ENCODE measurements around the gene TSACC. TPM values are rescaled to one million over a fixed set of nuclear protein-coding genes. Genes with fewer than 3 reads are reported as not detected.

The TSACC gene
- total RNA-seq, 1 experiment from 2014 or later: not detected

DNA sequence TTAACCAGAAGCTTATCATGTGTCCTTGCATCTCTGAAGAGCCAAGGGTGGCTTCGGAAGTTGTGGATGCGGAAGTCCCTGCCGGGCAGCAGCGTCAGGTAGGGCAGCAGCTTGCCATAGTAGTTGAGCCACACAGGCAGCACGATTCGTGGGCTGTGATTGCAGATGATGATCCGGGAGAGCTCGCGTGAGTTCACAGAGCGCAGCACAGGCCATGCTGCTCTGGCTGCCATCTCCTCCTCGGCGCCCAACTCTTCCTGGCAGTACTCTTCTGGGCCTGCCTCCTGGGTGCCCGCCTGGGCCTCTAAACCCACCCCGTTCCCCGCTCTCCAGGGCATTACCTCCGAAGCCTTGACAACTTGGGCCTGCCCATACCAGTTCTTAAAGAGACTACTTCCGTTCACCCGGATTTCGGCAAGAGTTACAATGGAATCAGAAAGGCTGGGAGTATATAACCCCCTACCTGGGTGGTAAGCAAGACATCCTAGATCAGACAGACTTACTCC lies 39.4 kb upstream of the TSACC start, which contains the start of gene VHLL:
Gene VHLL, minus strand, starts transcription at position 456 of the 506 bp plus-strand sequence. Its CDS starts 118 bp downstream, at position 338.
- Histone ChIP-seq H3K4me1 (ENCODE audit: insufficient read depth, low read length, poor library complexity, severe bottlenecking) (no peaks in the 10 kb centered on the region), H3K4me3 (ENCODE audit: low read depth, low read length, poor library complexity, severe bottlenecking) (no peak within 1 kb of the TSS), H3K9me3 (ENCODE audit: low read depth, low read length, poor library complexity, severe bottlenecking) (no peaks in the 10 kb centered on the region), H3K27me3 (replicated peaks; ENCODE audit: insufficient read depth, low read depth, low read length, poor library complexity) (no peaks in the 10 kb centered on the region), H3K36me3 (ENCODE audit: insufficient read depth, low read length, poor library complexity, severe bottlenecking) (peaks cover under 1% of the 10 kb centered on the region), H3K27ac (ENCODE audit: low read depth, low read length, poor library complexity, severe bottlenecking) (no peak within 1 kb of the TSS)
- intact Hi-C loops (cut with micrococcal nuclease; ENCODE audit: unreplicated experiment): no loop called here
- ChIA-PET CTCF (no interaction called here), POLR2A (ENCODE audit: low non-redundant PET) (no interaction called here)
- no peak for DNase-seq (ENCODE audit: low spot score)
- TF ChIP-seq, protein P1, sequence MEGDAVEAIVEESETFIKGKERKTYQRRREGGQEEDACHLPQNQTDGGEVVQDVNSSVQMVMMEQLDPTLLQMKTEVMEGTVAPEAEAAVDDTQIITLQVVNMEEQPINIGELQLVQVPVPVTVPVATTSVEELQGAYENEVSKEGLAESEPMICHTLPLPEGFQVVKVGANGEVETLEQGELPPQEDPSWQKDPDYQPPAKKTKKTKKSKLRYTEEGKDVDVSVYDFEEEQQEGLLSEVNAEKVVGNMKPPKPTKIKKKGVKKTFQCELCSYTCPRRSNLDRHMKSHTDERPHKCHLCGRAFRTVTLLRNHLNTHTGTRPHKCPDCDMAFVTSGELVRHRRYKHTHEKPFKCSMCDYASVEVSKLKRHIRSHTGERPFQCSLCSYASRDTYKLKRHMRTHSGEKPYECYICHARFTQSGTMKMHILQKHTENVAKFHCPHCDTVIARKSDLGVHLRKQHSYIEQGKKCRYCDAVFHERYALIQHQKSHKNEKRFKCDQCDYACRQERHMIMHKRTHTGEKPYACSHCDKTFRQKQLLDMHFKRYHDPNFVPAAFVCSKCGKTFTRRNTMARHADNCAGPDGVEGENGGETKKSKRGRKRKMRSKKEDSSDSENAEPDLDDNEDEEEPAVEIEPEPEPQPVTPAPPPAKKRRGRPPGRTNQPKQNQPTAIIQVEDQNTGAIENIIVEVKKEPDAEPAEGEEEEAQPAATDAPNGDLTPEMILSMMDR (conservative IDR thresholded peaks at IDR 0.05; ENCODE audit: low read depth, low read length): no peak
- TF ChIP-seq EZH2 (IDR thresholded peaks at IDR 0.05; ENCODE audit: borderline replicate concordance, low read depth, low read length, poor library complexity, severe bottlenecking): no peak
- BruUV-seq (replicated peaks): no TSS peak

DNA sequence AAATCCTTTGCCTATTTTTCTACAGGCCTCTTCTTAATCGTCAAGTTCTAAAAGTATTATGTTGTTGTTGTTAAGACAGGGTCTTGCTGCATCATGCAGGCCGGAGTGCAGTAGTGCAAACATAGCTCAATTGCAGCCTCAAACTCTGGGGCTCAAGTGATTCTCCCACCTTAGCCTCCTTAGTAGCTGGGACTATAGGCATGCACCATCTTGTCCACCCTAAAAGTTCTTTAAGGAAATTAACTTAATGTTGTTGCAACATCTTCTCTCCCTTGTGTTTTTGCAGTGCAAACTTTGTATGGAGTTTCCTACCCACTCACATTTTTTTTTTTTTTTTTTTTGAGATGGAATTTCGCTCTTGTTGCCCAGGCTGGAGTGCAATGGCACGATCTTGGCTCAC lies 35.1 kb upstream of the TSACC start:
- no peaks in the 10 kb centered on the region for H3K27me3 ChIP-seq (replicated peaks; ENCODE audit: insufficient read depth, low read depth, low read length, poor library complexity)
- POLR2A ChIA-PET (ENCODE audit: low non-redundant PET): interaction anchor here (0.7 kb wide), 1 partner anchor 24 kb away, joined by 3 read pairs; no protein-coding TSS in a partner anchor
- no peak for TF ChIP-seq EZH2 (IDR thresholded peaks at IDR 0.05; ENCODE audit: borderline replicate concordance, low read depth, low read length, poor library complexity, severe bottlenecking)
- TF ChIP-seq, protein P1 (conservative IDR thresholded peaks at IDR 0.05; ENCODE audit: low read depth, low read length): no peak
- H3K4me1 ChIP-seq (ENCODE audit: insufficient read depth, low read length, poor library complexity, severe bottlenecking): no peaks in the 10 kb centered on the region
- intact Hi-C loops (cut with micrococcal nuclease; ENCODE audit: unreplicated experiment): no loop called here
- BruUV-seq (replicated peaks): no TSS peak
- DNase-seq (ENCODE audit: low spot score): no peak
- H3K36me3 ChIP-seq (ENCODE audit: insufficient read depth, low read length, poor library complexity, severe bottlenecking): peaks cover 29% of the 10 kb centered on the region
- H3K4me3 ChIP-seq (ENCODE audit: low read depth, low read length, poor library complexity, severe bottlenecking): no peak overlapping the region
- H3K9me3 ChIP-seq (ENCODE audit: low read depth, low read length, poor library complexity, severe bottlenecking): no peaks in the 10 kb centered on the region
- CTCF ChIA-PET: no interaction called here
- H3K27ac ChIP-seq (ENCODE audit: low read depth, low read length, poor library complexity, severe bottlenecking): no peak overlapping the region

DNA sequence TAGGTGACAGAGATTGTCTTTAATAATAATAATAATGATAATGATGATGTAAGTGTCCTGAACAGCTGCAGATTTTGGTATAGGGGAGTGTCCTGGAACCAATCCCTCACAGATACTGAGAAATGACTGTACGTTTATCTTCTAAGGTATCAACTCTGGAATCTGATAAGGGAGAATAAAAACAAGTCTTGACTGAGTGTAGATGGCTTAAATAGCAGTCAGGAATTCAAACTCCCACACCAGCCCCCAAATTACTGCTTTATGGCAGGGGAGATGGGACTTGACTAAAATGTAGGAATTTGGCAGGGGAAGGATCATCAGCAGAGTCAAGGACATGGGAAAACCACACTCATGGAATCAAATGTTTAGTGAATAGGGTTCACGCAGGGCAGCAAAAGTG lies 33.1 kb upstream of the TSACC start:
- H3K9me3 ChIP-seq (ENCODE audit: low read depth, low read length, poor library complexity, severe bottlenecking): no peaks in the 10 kb centered on the region
- no peak overlapping the region for H3K4me3 ChIP-seq (ENCODE audit: low read depth, low read length, poor library complexity, severe bottlenecking)
- no peaks in the 10 kb centered on the region for H3K27me3 ChIP-seq (replicated peaks; ENCODE audit: insufficient read depth, low read depth, low read length, poor library complexity)
- H3K27ac ChIP-seq (ENCODE audit: low read depth, low read length, poor library complexity, severe bottlenecking): no peak overlapping the region
- no TSS peak for BruUV-seq (replicated peaks)
- intact Hi-C loops (cut with micrococcal nuclease; ENCODE audit: unreplicated experiment): no loop called here
- TF ChIP-seq, protein P1 (conservative IDR thresholded peaks at IDR 0.05; ENCODE audit: low read depth, low read length): no peak
- no peak for TF ChIP-seq EZH2 (IDR thresholded peaks at IDR 0.05; ENCODE audit: borderline replicate concordance, low read depth, low read length, poor library complexity, severe bottlenecking)
- H3K36me3 ChIP-seq (ENCODE audit: insufficient read depth, low read length, poor library complexity, severe bottlenecking): peaks cover 48% of the 10 kb centered on the region
- H3K4me1 ChIP-seq (ENCODE audit: insufficient read depth, low read length, poor library complexity, severe bottlenecking): no peaks in the 10 kb centered on the region
- CTCF ChIA-PET: no interaction called here
- DNase-seq (ENCODE audit: low spot score): no peak
- POLR2A ChIA-PET (ENCODE audit: low non-redundant PET): no interaction called here
